SK-N-SH (cell line): Measurements from ENCODE around the gene RASGRF1. TPM values are rescaled to one million over a fixed set of nuclear protein-coding genes. Genes with fewer than 3 reads are reported as not detected.

Source experiments
- CTCF ChIA-PET: fragments of 300-600, 350-600 bp; formaldehyde crosslinking; extraction: SDS; loops from one replicate; lab custom pipeline; 2021; lab: Yijun Ruan, JAX
- POLR2A ChIA-PET: fragments of 350-600 bp; sonication (Branson Sonifier 250); formaldehyde crosslinking; extraction: SDS; loops from one replicate; lab custom pipeline; 2020; ENCODE audit warnings: antibody characterized with exemption, inconsistent platforms; lab: Yijun Ruan, JAX
- DNase-seq: peaks from one replicate; pipeline ENCODE4 v3.0.0; 2012
- H2AFZ ChIP-seq: fragments of 200-600 bp; sonication (generic); 2 replicates; pipeline ENCODE4 v1.8.1; 2016; ENCODE audit warnings: antibody characterized with exemption, mild to moderate bottlenecking, low read depth
- H3F3A ChIP-seq: fragments of 200-600 bp; sonication (generic); replicated peaks from 2 replicates; pipeline ENCODE3; 2016; ENCODE audit warnings: antibody characterized with exemption, mild to moderate bottlenecking; ENCODE audit not compliant: insufficient read depth
- H3K27ac ChIP-seq, 2 experiments: fragments of 200-500 bp in 1 of 2; fragments of 200-600 bp in 1 of 2; sonication (Bioruptor generic) in 1 of 2; sonication (generic), shearing (Covaris generic) in 1 of 2; 2 replicates each; pipeline versions ENCODE4 v1.5.1 to v1.6.1; 2014 to 2016; ENCODE audit warnings: low read depth in 2 of 2, inconsistent platforms in 1 of 2, low read length in 1 of 2, mild to moderate bottlenecking in 1 of 2, mixed read lengths in 1 of 2
- H3K27me3 ChIP-seq: fragments of 200-600 bp; sonication (generic), shearing (Covaris generic); 2 replicates; pipeline ENCODE4 v1.6.1; 2016; ENCODE audit warnings: mixed run types; ENCODE audit not compliant: insufficient read depth
- H3K36me3 ChIP-seq, 2 experiments: fragments of 200-500 bp in 1 of 2; fragments of 200-600 bp in 1 of 2; sonication (Bioruptor generic) in 1 of 2; sonication (generic) in 1 of 2; replicated peaks in 1 of 2; 2 replicates each; pipeline versions ENCODE3 to v1.5.1; 2014 to 2016; ENCODE audit warnings: low read length in 1 of 2, mild to moderate bottlenecking in 1 of 2; ENCODE audit not compliant: insufficient read depth in 2 of 2, control insufficient read depth in 1 of 2
- H3K4me1 ChIP-seq, 2 experiments: fragments of 200-500 bp in 1 of 2; fragments of 200-600 bp in 1 of 2; sonication (Bioruptor generic) in 1 of 2; sonication (generic), shearing (Covaris generic) in 1 of 2; 2 replicates each; pipeline versions ENCODE4 v1.5.1 to v1.6.1; 2014 to 2016; ENCODE audit warnings: low read depth in 1 of 2, low read length in 1 of 2, mixed run types in 1 of 2; ENCODE audit not compliant: insufficient read depth in 2 of 2, control insufficient read depth in 1 of 2
- H3K4me2 ChIP-seq: fragments of 200-600 bp; sonication (generic), shearing (Covaris generic); 2 replicates; pipeline ENCODE4 v1.6.1; 2017; ENCODE audit warnings: mixed run types
- H3K4me3 ChIP-seq, 2 experiments: fragments of 200-500 bp in 1 of 2; fragments of 200-600 bp in 1 of 2; sonication (Bioruptor generic) in 1 of 2; sonication (generic), shearing (Covaris generic) in 1 of 2; 2 replicates each; pipeline versions ENCODE4 v1.5.1 to v1.8.1; 2014 to 2016; ENCODE audit warnings: low read depth in 2 of 2, inconsistent platforms in 1 of 2, low read length in 1 of 2, mild to moderate bottlenecking in 1 of 2, mixed read lengths in 1 of 2, moderate library complexity in 1 of 2
- H3K79me2 ChIP-seq: fragments of 200-600 bp; sonication (generic); 2 replicates; pipeline ENCODE4 v1.8.1; 2017; ENCODE audit warnings: mild to moderate bottlenecking; ENCODE audit not compliant: insufficient read depth
- H3K9ac ChIP-seq: fragments of 200-600 bp; sonication (generic); 2 replicates; pipeline ENCODE4 v1.6.1; 2017; ENCODE audit warnings: mixed run types
- H3K9me2 ChIP-seq: fragments of 200-600 bp; sonication (generic); 2 replicates; pipeline ENCODE4 v1.6.1; 2017; ENCODE audit warnings: mixed run types
- H3K9me3 ChIP-seq: fragments of 200-600 bp; sonication (generic); 2 replicates; pipeline ENCODE4 v1.6.1; 2017; ENCODE audit warnings: mixed run types, mild to moderate bottlenecking, moderate library complexity
- H4K20me1 ChIP-seq: fragments of 200-600 bp; sonication (generic); 2 replicates; pipeline ENCODE4 v1.6.1; 2017; ENCODE audit warnings: mild to moderate bottlenecking, mixed run types; ENCODE audit not compliant: insufficient read depth
- CHD2 ChIP-seq: fragments of 150-350 bp; IDR thresholded peaks from 2 replicates; pipeline ENCODE4 v1.6.1; 2018; ENCODE audit warnings: low read length; ENCODE audit not compliant: partially characterized antibody
- EP300 ChIP-seq, 2 experiments: IDR thresholded peaks; 2 replicates each; pipeline versions ENCODE4 v1.4.0 to v1.6.1; 2012; ENCODE audit warnings: borderline replicate concordance in 1 of 2, low read depth in 1 of 2, low read length in 1 of 2
- EZH2phosphoT487 ChIP-seq: fragments of 200-600 bp; sonication (generic); IDR thresholded peaks from 2 replicates; pipeline ENCODE4 v1.6.1; 2017; ENCODE audit warnings: low read depth, mixed run types, mild to moderate bottlenecking, antibody characterized with exemption, moderate library complexity, borderline replicate concordance
- FOSL2 ChIP-seq: IDR thresholded peaks from 2 replicates; pipeline ENCODE4 v1.4.0; 2012; ENCODE audit warnings: low read depth, mild to moderate bottlenecking, moderate library complexity, borderline replicate concordance
- FOXM1 ChIP-seq: IDR thresholded peaks from 2 replicates; pipeline ENCODE4 v1.4.0; 2012; ENCODE audit warnings: low read depth, mild to moderate bottlenecking
- GABPA ChIP-seq: IDR thresholded peaks from 2 replicates; pipeline ENCODE4 v1.4.0; 2012; ENCODE audit warnings: low read depth, mild to moderate bottlenecking
- JUND ChIP-seq: IDR thresholded peaks from 2 replicates; pipeline ENCODE4 v1.4.0; 2012
- MXI1 ChIP-seq: IDR thresholded peaks from 2 replicates; pipeline ENCODE4 v1.6.1; 2012; ENCODE audit warnings: mild to moderate bottlenecking, low read depth, low read length, improper control_type of control experiment
- NRF1 ChIP-seq: IDR thresholded peaks from 2 replicates; pipeline ENCODE4 v1.6.1; 2012; ENCODE audit warnings: low read depth, mild to moderate bottlenecking, low read length
- PBX3 ChIP-seq: IDR thresholded peaks from 2 replicates; pipeline ENCODE4; 2012
- POLR2AphosphoS5 ChIP-seq: IDR thresholded peaks from 2 replicates; pipeline ENCODE4 v1.6.1; 2012; ENCODE audit warnings: low read depth, low read length
- RCOR1 ChIP-seq: fragments of 150-350 bp; IDR thresholded peaks from 2 replicates; pipeline ENCODE4 v1.6.1; 2017; ENCODE audit warnings: antibody characterized with exemption, low read length
- REST ChIP-seq: IDR thresholded peaks from 2 replicates; pipeline ENCODE4 v1.6.1; 2012; ENCODE audit warnings: mild to moderate bottlenecking, low read depth, low read length, moderate library complexity
- RXRA ChIP-seq: IDR thresholded peaks from 2 replicates; pipeline ENCODE4 v1.4.0; 2012; ENCODE audit warnings: low read depth, mild to moderate bottlenecking, borderline replicate concordance
- SIN3A ChIP-seq: IDR thresholded peaks from 2 replicates; pipeline ENCODE4 v1.6.1; 2012; ENCODE audit warnings: low read depth, mild to moderate bottlenecking, low read length, moderate library complexity, borderline replicate concordance
- SMC3 ChIP-seq: IDR thresholded peaks from 2 replicates; pipeline ENCODE4 v1.6.1; 2012; ENCODE audit warnings: low read depth, low read length, improper control_type of control experiment
- TAF1 ChIP-seq: IDR thresholded peaks from 2 replicates; pipeline ENCODE4 v1.6.1; 2012; ENCODE audit warnings: low read depth, mild to moderate bottlenecking, low read length, moderate library complexity, borderline replicate concordance
- USF1 ChIP-seq: IDR thresholded peaks from 2 replicates; pipeline ENCODE4 v1.4.0; 2012; ENCODE audit warnings: low read depth, borderline replicate concordance
- USF2 ChIP-seq: fragments of 150-350 bp; IDR thresholded peaks from 2 replicates; pipeline ENCODE4 v1.6.1; 2017; ENCODE audit warnings: antibody characterized with exemption, low read length, low read depth, borderline replicate concordance
- YY1 ChIP-seq: IDR thresholded peaks from 2 replicates; pipeline ENCODE4 v1.4.0; 2012; ENCODE audit warnings: low read depth, mild to moderate bottlenecking
- WGBS: methylation state at CpG from one replicate; pipeline ENCODE4 v1.1.6; 2017; ENCODE audit warnings: low lambda C conversion rate; 5-methylcytosine and 5-hydroxymethylcytosine counted together
- polyA plus RNA-seq, 3 experiments: library from polyadenylated mRNA; depleted of rRNA; stranded (reverse); fragments of >200 nt; gene quantifications; 2 replicates each; pipeline ENCODE4 v1.2.3, GENCODE V29; 2012

The RASGRF1 gene
- polyA plus RNA-seq, 1 of the 3 experiments (the other 2 are of a cell fraction), result 0.10 TPM

GRCh38 chr15:79078003-79078402 is 12.6 kb downstream of the RASGRF1 start (continued):
- TF ChIP-seq REST (no peak), FOSL2 (no peak), FOXM1 (no peak), SMC3 (no peak), MXI1 (no peak), JUND (no peak), SIN3A (no peak), EZH2phosphoT487 (no peak), CHD2 (no peak), GABPA (no peak)

GRCh38 chr15:79076661-79077060 is 13.9 kb downstream of the RASGRF1 start:
- Histone ChIP-seq H3K4me3 (no peak overlapping the region), H3K27ac (no peak overlapping the region), H3F3A (no peaks in the 10 kb centered on the region), H3K27me3 (no peaks in the 10 kb centered on the region), H3K4me2 (no peak overlapping the region), H2AFZ (no peak overlapping the region), H3K4me1 (no peaks in the 10 kb centered on the region), H3K9me3 (no peaks in the 10 kb centered on the region), H3K36me3 (no peaks in the 10 kb centered on the region), H4K20me1 (no peaks in the 10 kb centered on the region), H3K79me2 (no peaks in the 10 kb centered on the region), H3K9me2 (no peaks in the 10 kb centered on the region), H3K9ac (no peak overlapping the region)
- ChIA-PET POLR2A (interaction anchor here (0.7 kb wide), 1 partner anchor 1034 kb away, joined by 3 read pairs; no protein-coding TSS in a partner anchor), CTCF (interaction anchor here (1.4 kb wide), 1 partner anchor 15 kb away, joined by 3 read pairs; no protein-coding TSS in a partner anchor)
- no peak for DNase-seq
- TF ChIP-seq TAF1 (no peak), MXI1 (no peak)
- whole genome bisulfite sequencing, result 34% methylated on average over 6 of the region's 6 CpGs

GRCh38 chr15:79075256-79075655 is 15.3 kb downstream of the RASGRF1 start:
- Histone ChIP-seq H3K9me2 (no peaks in the 10 kb centered on the region), H3K27me3 (no peaks in the 10 kb centered on the region), H3K79me2 (no peaks in the 10 kb centered on the region), H3K36me3 (no peaks in the 10 kb centered on the region), H3F3A (no peaks in the 10 kb centered on the region), H3K9me3 (no peaks in the 10 kb centered on the region), H3K4me3 (no peak overlapping the region), H3K9ac (no peak overlapping the region), H3K27ac (no peak overlapping the region), H4K20me1 (no peaks in the 10 kb centered on the region), H3K4me2 (no peak overlapping the region), H2AFZ (no peak overlapping the region), H3K4me1 (no peaks in the 10 kb centered on the region)
- DNase-seq, result no peak
- ChIA-PET CTCF (no interaction called here), POLR2A (no interaction called here)
- 59% methylated on average over 2 of the region's 2 CpGs for WGBS
- TF ChIP-seq PBX3 (no peak), RCOR1 (no peak), EP300 (IDR thresholded peaks at IDR 0.05; ENCODE audit: borderline replicate concordance in 1 of 2, low read depth in 1 of 2, low read length in 1 of 2) (no peak), MXI1 (no peak), FOSL2 (no peak), YY1 (no peak), RXRA (no peak), NRF1 (no peak), USF2 (no peak), POLR2AphosphoS5 (no peak), SIN3A (no peak), USF1 (no peak)
